Measurements from ENCODE around the gene SLC5A11. TPM values are rescaled to one million over a fixed set of nuclear protein-coding genes. Genes with fewer than 3 reads are reported as not detected.
A peak's percentile ranks its signal among the peaks of the same experiment; 100 is the strongest.
"Not testable (repeated sequence)": the region's sequence is repeated elsewhere in the genome, so short reads cannot be mapped to it uniquely, and the experiment has no call there.

Gene SLC5A11
- total RNA-seq, 2 donors from 2014 or later, result not detected

GRCh38 chr16:24849641-24850040, 3.9 kb downstream of the SLC5A11 start:
- ATAC-seq (no peak), DNase-seq (ENCODE audit: low spot score in 2 of 2) (no peak)
- Mint-ChIP-seq H3K9me3 (no peaks in the 10 kb centered on the region), H3K36me3 (no peaks in the 10 kb centered on the region), H3K27ac (no peak overlapping the region)

- ATAC-seq (peak; percentile 81 to 86), DNase-seq (ENCODE audit: low spot score in 2 of 2) (no peak)
- Mint-ChIP-seq H3K36me3 (no peaks in the 10 kb centered on the region), H3K9me3 (no peaks in the 10 kb centered on the region), H3K27ac (no peak overlapping the region)
Observed at GRCh38 chr16:24850289-24850938, 4.7 kb downstream of the SLC5A11 start.

- DNase-seq (ENCODE audit: low spot score in 2 of 2) (no peak), ATAC-seq (peak; percentile 45 to 84)
- Mint-ChIP-seq H3K9me3 (no peaks in the 10 kb centered on the region), H3K27ac (no peak overlapping the region), H3K36me3 (no peaks in the 10 kb centered on the region)
Observed at GRCh38 chr16:24851700-24852099, 5.9 kb downstream of the SLC5A11 start.

GRCh38 chr16:24852281-24852721, 6.5 kb downstream of the SLC5A11 start:
- no peaks in the 10 kb centered on the region for H3K36me3 Mint-ChIP-seq
- ATAC-seq (no peak), DNase-seq (ENCODE audit: low spot score in 2 of 2) (no peak)
- H3K9me3 Mint-ChIP-seq, result no peaks in the 10 kb centered on the region
- no peak overlapping the region for H3K27ac Mint-ChIP-seq

GRCh38 chr16:24853169-24853824, 7.5 kb downstream of the SLC5A11 start:
- peak in 1 of 2 donors; percentile 25 for ATAC-seq
- peak overlapping the region in 1 of 2 donors; percentile 73 for H3K27ac Mint-ChIP-seq
- H3K9me3 Mint-ChIP-seq, result no peaks in the 10 kb centered on the region
- DNase-seq (ENCODE audit: low spot score in 2 of 2), result no peak
- H3K36me3 Mint-ChIP-seq, result no peaks in the 10 kb centered on the region

GRCh38 chr16:24853830-24854229, 8.1 kb downstream of the SLC5A11 start:
- DNase-seq (ENCODE audit: low spot score in 2 of 2) (no peak), ATAC-seq (no peak)
- no peaks in the 10 kb centered on the region for H3K36me3 Mint-ChIP-seq
- no peak overlapping the region for H3K27ac Mint-ChIP-seq
- H3K9me3 Mint-ChIP-seq, result no peaks in the 10 kb centered on the region

- Mint-ChIP-seq H3K9me3 (no peaks in the 10 kb centered on the region), H3K36me3 (no peaks in the 10 kb centered on the region), H3K27ac (peak overlapping the region in 1 of 2 donors; percentile 70)
- DNase-seq (ENCODE audit: low spot score in 2 of 2) (no peak), ATAC-seq (no peak)
Observed at GRCh38 chr16:24854607-24855171, 8.9 kb downstream of the SLC5A11 start.

GRCh38 chr16:24855678-24856077, 9.9 kb downstream of the SLC5A11 start:
- ATAC-seq (no peak), DNase-seq (ENCODE audit: low spot score in 2 of 2) (no peak)
- no peaks in the 10 kb centered on the region for H3K36me3 Mint-ChIP-seq
- H3K9me3 Mint-ChIP-seq, result no peaks in the 10 kb centered on the region
- H3K27ac Mint-ChIP-seq, result no peak overlapping the region

GRCh38 chr16:24856871-24857270, 11.1 kb downstream of the SLC5A11 start:
- not testable (repeated sequence) for H3K36me3 Mint-ChIP-seq; H3K9me3 Mint-ChIP-seq; DNase-seq (ENCODE audit: low spot score in 2 of 2); H3K27ac Mint-ChIP-seq; ATAC-seq

GRCh38 chr16:24858219-24859041, 12.7 kb downstream of the SLC5A11 start:
- Mint-ChIP-seq H3K27ac (no peak overlapping the region), H3K36me3 (peaks cover 0 to 4% of the 10 kb centered on the region in 2 donors), H3K9me3 (peaks cover 0 to 3% of the 10 kb centered on the region in 2 donors)
- peak in 1 of 2 donors; percentile 58 for DNase-seq (ENCODE audit: low spot score in 2 of 2)
- ATAC-seq, result no peak

GRCh38 chr16:24861461-24861860, 15.7 kb downstream of the SLC5A11 start:
- no peak overlapping the region for H3K27ac Mint-ChIP-seq
- peaks cover 3 to 20% of the 10 kb centered on the region in 2 donors for H3K9me3 Mint-ChIP-seq
- DNase-seq (ENCODE audit: low spot score in 2 of 2), result no peak

GRCh38 chr16:24863582-24864437, 18.0 kb downstream of the SLC5A11 start:
- Mint-ChIP-seq H3K9me3 (peaks cover 3 to 20% of the 10 kb centered on the region in 2 donors), H3K36me3 (peaks cover 8 to 14% of the 10 kb centered on the region in 2 donors), H3K27ac (no peak overlapping the region)
- ATAC-seq, result no peak
- no peak for DNase-seq (ENCODE audit: low spot score in 2 of 2)

More at GRCh38 chr16:24861461-24861860, 15.7 kb downstream of the SLC5A11 start:
- no peak for ATAC-seq
- peaks cover 8 to 14% of the 10 kb centered on the region in 2 donors for H3K36me3 Mint-ChIP-seq

- H3K27ac Mint-ChIP-seq, result no peak overlapping the region
- no peak for ATAC-seq
- H3K9me3 Mint-ChIP-seq, result peaks cover 3 to 10% of the 10 kb centered on the region in 2 donors
Observed at GRCh38 chr16:24869033-24869432, 23.3 kb downstream of the SLC5A11 start.

GRCh38 chr16:24871891-24872290, 26.1 kb downstream of the SLC5A11 start:
- Mint-ChIP-seq H3K36me3 (no peaks in the 10 kb centered on the region), H3K9me3 (no peaks in the 10 kb centered on the region)
- no peak for ATAC-seq

More at GRCh38 chr16:24869033-24869432, 23.3 kb downstream of the SLC5A11 start:
- peaks cover 4% of the 10 kb centered on the region in 2 donors for H3K36me3 Mint-ChIP-seq
- DNase-seq (ENCODE audit: low spot score in 2 of 2), result no peak

GRCh38 chr16:24873028-24873427, 27.3 kb downstream of the SLC5A11 start:
- ATAC-seq, result no peak
- Mint-ChIP-seq H3K36me3 (no peaks in the 10 kb centered on the region), H3K9me3 (no peaks in the 10 kb centered on the region), H3K27ac (no peak overlapping the region)
- no peak for DNase-seq (ENCODE audit: low spot score in 2 of 2)

More at GRCh38 chr16:24871891-24872290, 26.1 kb downstream of the SLC5A11 start:
- DNase-seq (ENCODE audit: low spot score in 2 of 2), result no peak
- no peak overlapping the region for H3K27ac Mint-ChIP-seq

- ATAC-seq (no peak), DNase-seq (ENCODE audit: low spot score in 2 of 2) (no peak)
- Mint-ChIP-seq H3K9me3 (no peaks in the 10 kb centered on the region), H3K36me3 (no peaks in the 10 kb centered on the region), H3K27ac (no peak overlapping the region)
Observed at GRCh38 chr16:24875466-24875865, 29.7 kb downstream of the SLC5A11 start.

Data from activated naive CD4-positive, alpha-beta T cell treated with anti-CD3 and anti-CD28 coated beads, Interleukin-2, amount 50 U/mL, for 72 hours (primary cell).